Hematopoietic multipotent progenitor cell treated with erythropoietin and hydrocortisone succinate and interleukin-3 and kit ligand, for 4 days (in vitro differentiated cells): ENCODE measurements around the gene TRAF3.

Experiments used
- DNase-seq: peaks from one replicate; pipeline ENCODE4 v3.0.0-alpha.2; 2015

The TRAF3 gene

GRCh38 chr14:102911541-102911951 lies 134.3 kb downstream of the TRAF3 start:
- no peak for DNase-seq

GRCh38 chr14:102911991-102912761 lies 134.9 kb downstream of the TRAF3 start:
- DNase-seq = no peak

DNA sequence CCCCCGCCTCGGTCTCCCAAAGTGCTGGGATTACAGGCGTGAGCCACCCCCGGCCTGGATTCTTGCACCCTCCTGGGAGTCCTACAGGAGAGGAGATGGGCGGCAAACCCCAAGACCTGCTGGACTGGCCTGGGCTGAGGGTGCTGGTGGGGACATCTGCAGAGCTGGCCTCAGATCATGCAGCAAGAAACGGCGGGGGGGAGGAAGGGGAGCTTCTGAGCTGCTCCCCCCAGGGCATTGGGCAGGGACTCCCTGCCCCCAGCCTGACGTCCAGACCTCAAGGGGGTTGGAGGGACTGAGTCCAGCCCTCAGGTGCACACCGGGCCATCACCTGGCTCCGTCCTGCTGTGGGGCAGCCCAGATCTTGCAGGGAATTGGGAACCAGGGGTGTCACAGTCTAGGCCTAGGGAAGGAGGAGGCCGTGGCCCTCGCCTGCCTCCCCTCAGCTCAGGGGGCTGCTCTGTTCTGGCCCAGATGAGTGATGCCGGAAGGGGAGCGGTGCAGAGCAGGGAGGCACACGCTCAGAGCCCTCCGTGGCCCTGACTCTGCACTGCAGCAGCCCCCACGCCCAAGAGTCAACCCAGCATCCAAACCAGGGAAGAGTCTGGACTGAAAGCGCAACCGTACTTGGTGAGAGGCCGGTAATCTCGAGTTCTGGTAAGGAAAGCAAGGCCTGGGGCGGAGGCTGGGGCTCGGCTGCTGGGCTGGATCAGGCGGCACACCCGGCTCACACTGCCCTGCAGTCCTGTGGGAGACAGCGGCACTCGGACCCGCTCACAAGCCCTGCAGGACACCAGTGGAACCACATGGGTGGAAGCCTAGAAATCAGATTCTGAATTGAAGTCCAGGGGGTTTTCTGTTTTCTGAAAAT lies 136.3 kb downstream of the TRAF3 start:
- no peak for DNase-seq

- no peak for DNase-seq
Measured at GRCh38 chr14:102914474-102915291, 137.4 kb downstream of the TRAF3 start.

DNA sequence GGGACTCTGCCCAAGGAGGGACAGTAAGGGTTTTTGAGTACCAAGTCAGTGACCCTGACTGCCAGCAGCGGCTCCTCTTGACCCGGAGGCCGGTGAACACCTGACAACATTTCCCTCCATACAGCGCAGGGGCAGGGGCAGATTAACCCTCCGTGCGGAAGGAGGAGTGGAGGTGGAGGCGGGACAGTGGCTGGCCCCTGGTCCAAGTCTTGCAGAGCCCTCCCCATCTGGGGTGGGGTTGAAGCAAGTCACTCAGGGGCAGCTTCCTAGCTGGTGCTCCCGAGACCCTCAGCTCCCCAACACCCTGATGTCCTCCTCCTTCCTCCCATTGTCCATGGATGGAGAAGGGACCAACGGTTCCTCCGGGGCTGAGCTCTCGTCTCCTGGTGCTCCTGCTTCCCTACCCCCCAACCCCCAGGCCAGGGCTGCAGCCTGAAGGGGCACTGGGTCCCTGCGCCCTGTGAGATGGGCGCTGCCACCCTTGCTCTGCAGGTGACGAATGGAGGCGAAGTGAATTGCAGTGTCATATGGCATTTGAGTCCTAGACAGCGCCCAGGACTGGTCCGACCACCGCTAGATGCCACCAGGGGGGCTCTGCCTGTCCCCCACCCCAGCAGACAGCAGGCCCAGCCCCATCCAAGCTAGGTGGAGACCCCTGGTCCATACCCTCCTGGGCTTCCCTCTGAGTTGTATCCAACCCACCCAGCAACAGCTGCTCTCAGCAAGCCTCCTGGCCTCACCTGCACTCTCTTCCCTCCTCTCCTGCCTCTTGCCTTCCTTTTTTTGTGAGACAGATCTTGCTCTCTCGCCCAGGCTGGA lies 138.3 kb downstream of the TRAF3 start:
- DNase-seq = no peak

DNA sequence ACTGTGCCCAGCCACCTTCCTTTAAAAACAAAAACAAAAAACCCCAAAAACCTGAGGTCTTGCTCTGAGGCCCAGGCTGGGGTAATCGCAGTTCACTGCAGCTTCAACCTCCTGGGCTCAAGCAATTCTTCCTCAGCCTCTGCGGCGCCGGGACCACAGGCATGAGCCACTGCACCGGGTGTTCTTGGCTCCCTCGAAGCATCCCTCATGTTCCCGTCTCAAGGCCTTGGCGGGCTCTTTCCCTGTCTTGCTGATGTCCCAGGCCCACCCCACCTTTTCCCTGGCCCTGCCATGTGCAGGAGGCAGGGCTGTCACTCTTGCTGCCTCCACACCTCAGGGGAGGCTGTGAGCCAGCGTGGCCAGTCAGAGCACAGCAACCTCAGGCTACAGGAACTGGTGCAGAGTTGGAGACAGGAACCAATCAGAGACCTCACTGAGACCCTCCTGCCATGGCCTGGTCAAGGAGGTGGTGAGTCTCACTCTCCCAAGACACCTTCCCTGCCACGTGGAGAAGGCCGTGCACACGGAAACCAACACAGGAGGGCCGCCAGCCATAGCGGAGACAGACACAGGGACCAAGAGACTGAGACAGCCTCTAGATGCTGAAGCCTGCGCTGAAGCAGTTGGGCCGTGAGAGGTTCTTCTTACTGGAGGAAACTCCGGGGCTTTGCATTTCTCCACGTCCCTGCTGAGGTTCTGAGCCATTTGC lies 139.3 kb downstream of the TRAF3 start:
- no peak for DNase-seq

GRCh38 chr14:102917056-102917385 lies 139.8 kb downstream of the TRAF3 start:
- no peak for DNase-seq

GRCh38 chr14:102917469-102918211 lies 140.4 kb downstream of the TRAF3 start:
- DNase-seq = peak; percentile 75

GRCh38 chr14:102918438-102918837 lies 141.2 kb downstream of the TRAF3 start:
- DNase-seq = no peak

DNA sequence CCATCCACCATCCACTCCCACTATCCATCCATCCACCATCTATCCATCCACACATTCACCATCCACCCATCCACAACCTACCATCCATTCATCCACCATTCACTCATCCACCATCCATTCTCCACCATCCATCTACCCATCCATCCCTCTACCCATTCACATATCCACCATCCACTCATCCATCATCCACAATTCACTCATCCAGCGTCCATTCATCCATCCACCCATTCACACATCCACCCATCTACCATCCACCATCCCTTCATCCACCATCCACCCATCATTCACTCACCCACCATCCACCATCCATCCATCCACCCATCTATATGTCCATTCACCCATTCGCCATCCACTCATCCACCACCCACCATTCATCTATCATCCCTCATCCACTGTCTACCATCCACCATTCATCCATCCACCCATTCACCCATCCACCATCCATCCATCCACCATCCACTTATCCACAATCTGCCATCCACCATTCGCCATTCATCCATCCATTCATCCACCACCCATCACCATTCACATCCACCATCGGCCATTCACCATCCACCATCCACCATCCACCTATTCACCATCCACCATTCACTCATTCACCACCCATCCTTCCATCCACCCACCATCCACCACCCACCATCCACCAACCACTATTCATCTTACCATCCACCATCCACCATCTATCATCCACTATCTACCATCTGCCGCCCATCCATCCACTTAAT lies 143.2 kb downstream of the TRAF3 start:
- no peak for DNase-seq

DNA sequence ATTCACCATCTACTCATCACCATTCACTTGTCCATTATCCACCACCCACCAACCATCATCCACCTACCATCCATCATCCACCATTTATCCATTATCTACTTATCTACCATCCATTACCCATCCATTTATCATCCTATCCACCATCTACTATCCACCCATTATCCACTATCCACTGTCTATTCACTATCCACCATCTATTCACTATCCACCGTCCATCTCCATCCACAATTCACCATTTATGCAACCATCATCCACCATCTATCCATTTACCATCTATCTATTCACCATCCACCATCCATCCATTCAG lies 143.7 kb downstream of the TRAF3 start:
- no peak for DNase-seq

- DNase-seq = peak; percentile 53
Measured at GRCh38 chr14:102922490-102923200, 145.4 kb downstream of the TRAF3 start, which contains the start of gene AMN. AMN (plus strand) TSS chr14:102922663; CDS start chr14:102922689, 26 bp downstream.

DNA sequence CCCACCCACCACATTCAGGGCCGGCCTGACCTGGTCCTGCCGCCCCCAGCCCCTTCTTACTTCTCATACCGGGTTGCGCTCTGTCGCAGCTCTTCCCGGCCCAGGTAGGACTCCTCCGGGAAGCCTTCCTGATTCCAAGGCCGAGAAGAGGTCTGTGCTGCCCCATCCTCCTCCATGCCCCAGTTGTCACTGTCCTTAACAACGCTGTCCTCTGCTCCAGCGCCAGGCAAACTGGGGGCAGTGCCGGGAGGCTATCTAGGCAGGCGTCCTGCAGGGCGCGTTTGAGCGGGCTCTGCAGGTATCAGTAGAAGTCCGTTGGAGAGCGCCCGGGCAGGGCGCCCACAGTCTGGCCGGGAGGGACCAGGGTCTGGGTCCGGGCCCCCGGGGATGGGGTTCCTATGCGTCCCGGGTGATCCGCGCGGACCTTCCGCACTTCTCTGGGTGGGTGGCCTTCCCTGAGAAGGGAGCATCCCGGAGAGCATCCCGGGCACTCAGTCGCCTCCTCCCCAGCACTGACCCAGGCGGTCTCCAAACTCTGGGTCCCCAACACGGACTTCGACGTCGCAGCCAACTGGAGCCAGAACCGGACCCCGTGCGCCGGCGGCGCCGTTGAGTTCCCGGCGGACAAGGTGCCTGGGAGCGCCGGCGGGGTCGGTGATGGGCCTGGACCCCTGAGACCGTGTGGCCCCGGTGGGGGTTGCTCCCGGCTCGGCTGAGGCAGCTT lies 146.1 kb downstream of the TRAF3 start:
- DNase-seq = no peak

DNA sequence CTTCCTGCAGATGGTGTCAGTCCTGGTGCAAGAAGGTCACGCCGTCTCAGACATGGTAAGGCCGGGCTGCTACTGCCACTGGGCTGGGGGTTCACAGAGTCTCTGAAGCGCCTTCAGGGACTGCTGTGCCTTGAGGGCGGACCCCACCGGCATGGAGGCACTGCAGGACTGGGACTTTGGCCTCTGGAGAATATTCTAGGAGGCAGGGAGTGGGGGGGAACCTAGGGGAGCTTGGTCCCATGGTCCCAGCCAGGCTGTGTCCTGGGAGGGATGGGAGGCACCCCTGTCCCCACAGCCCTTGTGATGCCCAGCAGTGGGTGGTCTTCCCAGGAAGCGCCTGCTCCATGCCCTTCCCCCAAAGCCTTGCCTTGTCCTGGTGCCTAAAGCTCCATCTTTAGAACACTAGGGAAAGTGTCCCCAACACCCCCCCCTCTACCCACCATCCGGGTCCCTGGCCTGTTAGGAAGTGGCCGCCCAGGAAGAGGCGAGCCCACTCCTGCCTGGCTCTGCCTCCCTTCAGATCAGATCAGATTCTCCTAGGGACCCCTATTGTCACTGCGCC lies 146.8 kb downstream of the TRAF3 start:
- no peak for DNase-seq

- DNase-seq = peak; percentile 34
Measured at GRCh38 chr14:102924632-102925588, 147.7 kb downstream of the TRAF3 start.

GRCh38 chr14:102925646-102926045 lies 148.4 kb downstream of the TRAF3 start:
- DNase-seq = no peak

DNA sequence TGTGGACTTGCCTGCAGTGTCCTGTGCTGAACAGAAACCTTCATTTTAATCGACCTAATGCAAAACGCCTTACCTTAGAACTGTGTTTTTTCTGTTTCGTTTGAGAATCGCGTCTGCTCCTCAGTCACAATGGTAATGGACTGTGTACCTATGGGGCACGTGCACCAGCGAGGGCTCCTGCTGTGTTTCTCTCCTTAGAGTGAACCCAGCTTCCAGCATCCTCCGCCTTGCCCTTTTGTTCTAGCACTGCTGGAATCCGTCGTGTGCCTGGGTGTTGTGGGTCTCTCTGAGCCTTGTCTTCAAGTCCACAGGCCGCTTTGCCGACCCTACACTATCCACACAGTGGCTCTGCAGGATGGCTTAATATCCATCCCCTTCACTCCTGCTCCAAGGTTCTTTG lies 148.9 kb downstream of the TRAF3 start:
- no peak for DNase-seq
